Transverse colon (tissue), 4 donors: Measurements from ENCODE around the gene TCP11. TPM values are rescaled to one million over a fixed set of nuclear protein-coding genes. Genes with fewer than 3 reads are reported as not detected.

ENCODE experiments used
- DNase-seq: peaks from one replicate; pipeline ENCODE4 v3.0.0-alpha.2; 2019
- H3K27ac ChIP-seq, 4 donors: fragments of 200-600 bp; sonication (generic); 2 replicates each; pipeline ENCODE4 v1.5.1; 2016 to 2018; ENCODE audit warnings: inconsistent platforms in 4 of 4
- H3K27me3 ChIP-seq: fragments of 200-600 bp; sonication (generic); 2 replicates; pipeline ENCODE4 v1.5.1; 2017; ENCODE audit warnings: inconsistent platforms
- H3K36me3 ChIP-seq, 4 donors: fragments of 200-600 bp; sonication (generic); 2 replicates each; pipeline ENCODE4 v1.5.1; 2017 to 2019; ENCODE audit warnings: inconsistent platforms in 4 of 4
- H3K4me1 ChIP-seq, 4 donors: fragments of 200-600 bp; sonication (generic); 2 replicates each; pipeline ENCODE4 v1.5.1; 2017 to 2020; ENCODE audit warnings: inconsistent platforms in 4 of 4
- H3K4me3 ChIP-seq, 4 donors: fragments of 200-600 bp; sonication (generic); 1 replicate in 1 of 4; 2 replicates in 3 of 4; pipeline versions ENCODE4 v1.5.1 to v1.6.1; 2017 to 2019; ENCODE audit warnings: inconsistent platforms in 4 of 4
- H3K9me3 ChIP-seq, 2 donors: fragments of 200-600 bp; sonication (generic); 2 replicates each; pipeline ENCODE4 v1.5.1; 2017 to 2019; ENCODE audit warnings: inconsistent platforms in 2 of 2
- EP300 ChIP-seq: sonication (generic); formaldehyde crosslinking; IDR thresholded peaks from one replicate; pipeline ENCODE4 v1.6.1; 2017; ENCODE audit warnings: antibody characterized with exemption, low read depth
- POLR2A ChIP-seq: fragments of 450-650 bp; IDR thresholded peaks from one replicate; pipeline ENCODE4 v1.6.1; 2016; ENCODE audit warnings: antibody characterized with exemption, mild to moderate bottlenecking, moderate library complexity
- POLR2AphosphoS5 ChIP-seq, 3 donors: sonication (generic); formaldehyde crosslinking; IDR thresholded peaks; one replicate each; pipeline ENCODE4 v1.6.1; 2016; ENCODE audit warnings: antibody characterized with exemption in 3 of 3
- WGBS, 2 donors: methylation state at CpG; one replicate each; pipeline ENCODE4 v1.1.5; 2018; ENCODE audit warnings: low coverage in 1 of 2; 5-methylcytosine and 5-hydroxymethylcytosine counted together
- in situ Hi-C, 4 donors: fragments of 200-750 bp; cut with MboI; loops; one replicate each; pipeline versions ENCODE4 v1.15.0 to v1.15.1; 2017; ENCODE audit warnings: low sequenced_read_pairs in 3 of 4, low pct_ligation_motif_present in 1 of 4, low pct_unique_long_range_greater_than_20kb in 1 of 4
- intact Hi-C: fragments of 100-400 bp; cut with DNase I; formaldehyde crosslinking; loops from one replicate; pipeline ENCODE4 v1.15.1; 2023; ENCODE audit warnings: low total_unique reads
- total RNA-seq, 4 donors: library from RNA; depleted of rRNA; stranded (reverse); fragments of >200 nt; gene quantifications; one replicate each; pipeline ENCODE4 v1.1.0, GENCODE V29; 2016
- TF ChIP-seq, protein P1 (sequence below), 5 experiments: fragments of 200-600 bp in 3 of 5; fragments of 450-650 bp in 2 of 5; sonication (generic) in 3 of 5; IDR thresholded peaks; 1 replicate in 2 of 5; 2 replicates in 3 of 5; pipeline ENCODE4 v1.5.1; 2016 to 2017; ENCODE audit warnings: antibody characterized with exemption in 5 of 5, inconsistent platforms in 3 of 5, mild to moderate bottlenecking in 2 of 5, moderate library complexity in 1 of 5

Gene TCP11
- total RNA-seq, 4 donors from 2014 or later = 0.96 TPM; not detected in 3

DNA sequence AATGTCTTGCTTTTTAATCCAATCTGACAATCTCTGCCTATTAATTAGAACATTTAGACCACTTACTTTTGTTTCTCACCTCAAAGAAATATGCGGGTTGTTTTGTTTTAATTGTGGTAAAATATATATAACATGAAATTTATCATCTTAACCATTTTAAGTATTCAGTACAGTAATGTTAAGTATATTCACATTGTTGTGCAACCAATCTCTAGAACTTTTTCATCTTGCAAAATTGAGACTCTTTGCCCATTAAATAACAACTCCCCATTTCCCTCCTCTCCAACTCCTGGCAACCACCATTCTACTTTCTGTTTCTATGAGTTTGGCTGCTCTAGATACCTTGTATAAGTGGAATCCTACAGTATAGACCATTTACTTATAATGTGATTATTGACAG is 13.8 kb upstream of the TCP11 start:
- WGBS, 2 donors = 98 to 100% methylated on average over 1 of the region's 1 CpG
- in situ Hi-C loops = no loop called here

DNA sequence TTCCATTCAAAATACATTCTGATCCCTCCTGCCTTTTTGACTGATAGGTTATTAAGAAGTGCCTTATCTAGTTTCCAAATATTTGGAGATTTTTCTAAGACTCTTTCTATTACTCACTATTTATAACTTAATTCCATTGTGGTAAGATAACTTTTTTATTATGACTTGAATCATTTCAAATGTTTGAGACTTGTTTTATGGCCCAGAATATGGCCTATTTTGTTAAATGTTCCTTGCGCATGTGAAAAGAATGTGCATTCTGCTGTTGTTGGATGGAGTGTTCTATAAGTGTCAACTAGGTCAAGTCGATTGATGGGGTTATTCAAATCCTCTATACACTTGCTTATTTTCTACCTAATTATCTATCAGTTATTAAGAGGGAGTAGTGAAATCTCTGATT is 13.1 kb upstream of the TCP11 start:
- intact Hi-C loops (no loop called here), in situ Hi-C loops (no loop called here)
- H3K4me3 ChIP-seq = no peak overlapping the region
- DNase-seq = no peak
- H3K27me3 ChIP-seq = no peaks in the 10 kb centered on the region
- H3K36me3 ChIP-seq = no peaks in the 10 kb centered on the region
- no peaks in the 10 kb centered on the region for H3K4me1 ChIP-seq
- H3K9me3 ChIP-seq = no peaks in the 10 kb centered on the region
- H3K27ac ChIP-seq = no peak overlapping the region
- WGBS, 2 donors = 80 to 95% methylated on average over 1 to 2 of the region's 2 CpGs
- TF ChIP-seq, protein P1, sequence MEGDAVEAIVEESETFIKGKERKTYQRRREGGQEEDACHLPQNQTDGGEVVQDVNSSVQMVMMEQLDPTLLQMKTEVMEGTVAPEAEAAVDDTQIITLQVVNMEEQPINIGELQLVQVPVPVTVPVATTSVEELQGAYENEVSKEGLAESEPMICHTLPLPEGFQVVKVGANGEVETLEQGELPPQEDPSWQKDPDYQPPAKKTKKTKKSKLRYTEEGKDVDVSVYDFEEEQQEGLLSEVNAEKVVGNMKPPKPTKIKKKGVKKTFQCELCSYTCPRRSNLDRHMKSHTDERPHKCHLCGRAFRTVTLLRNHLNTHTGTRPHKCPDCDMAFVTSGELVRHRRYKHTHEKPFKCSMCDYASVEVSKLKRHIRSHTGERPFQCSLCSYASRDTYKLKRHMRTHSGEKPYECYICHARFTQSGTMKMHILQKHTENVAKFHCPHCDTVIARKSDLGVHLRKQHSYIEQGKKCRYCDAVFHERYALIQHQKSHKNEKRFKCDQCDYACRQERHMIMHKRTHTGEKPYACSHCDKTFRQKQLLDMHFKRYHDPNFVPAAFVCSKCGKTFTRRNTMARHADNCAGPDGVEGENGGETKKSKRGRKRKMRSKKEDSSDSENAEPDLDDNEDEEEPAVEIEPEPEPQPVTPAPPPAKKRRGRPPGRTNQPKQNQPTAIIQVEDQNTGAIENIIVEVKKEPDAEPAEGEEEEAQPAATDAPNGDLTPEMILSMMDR (IDR thresholded peaks at IDR 0.05) = no peak

More for the DNA sequence above, 13.8 kb upstream of the TCP11 start:
- TF ChIP-seq EP300 (no peak), POLR2AphosphoS5 (IDR thresholded peaks at IDR 0.05) (no peak)
- TF ChIP-seq, protein P1 (IDR thresholded peaks at IDR 0.05) = no peak
- DNase-seq = no peak
- Histone ChIP-seq H3K36me3 (no peaks in the 10 kb centered on the region), H3K27ac (no peak overlapping the region), H3K4me3 (no peak overlapping the region), H3K9me3 (no peaks in the 10 kb centered on the region), H3K27me3 (no peaks in the 10 kb centered on the region), H3K4me1 (no peaks in the 10 kb centered on the region)
- intact Hi-C loops = no loop called here

DNA sequence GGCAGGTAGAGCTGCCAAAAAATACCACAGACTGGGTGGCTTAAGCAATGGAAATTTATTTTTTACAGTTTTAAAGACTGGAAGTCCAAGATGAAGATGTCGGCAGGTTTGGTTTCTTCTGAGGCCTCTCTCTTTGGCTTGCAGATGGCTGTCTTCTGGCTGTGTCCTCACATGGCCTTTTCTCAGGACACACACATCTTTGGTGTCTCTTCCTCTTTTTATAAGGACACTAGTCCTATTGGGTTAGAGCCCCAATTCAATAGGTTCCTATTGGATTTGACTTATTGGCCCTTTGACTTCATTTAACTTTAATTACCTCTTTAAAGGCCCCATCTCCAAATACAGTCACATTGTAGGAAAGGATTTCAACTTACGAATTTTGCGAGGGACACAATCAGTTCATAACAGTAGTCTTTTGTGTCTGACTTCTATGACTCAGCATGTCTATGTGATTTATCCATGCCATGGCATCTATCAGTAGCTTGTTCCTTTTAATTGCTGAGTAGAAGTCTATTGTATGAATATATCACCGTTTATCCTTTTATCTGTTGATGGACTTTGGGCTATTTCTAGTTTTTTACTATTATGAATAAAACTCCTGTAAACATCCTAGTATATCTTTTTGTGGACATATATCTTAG is 11.0 kb upstream of the TCP11 start:
- Histone ChIP-seq H3K4me1 (no peaks in the 10 kb centered on the region), H3K27me3 (no peaks in the 10 kb centered on the region), H3K27ac (no peak overlapping the region), H3K9me3 (no peaks in the 10 kb centered on the region), H3K4me3 (no peak overlapping the region), H3K36me3 (no peaks in the 10 kb centered on the region)
- DNase-seq = no peak
- TF ChIP-seq EP300 = no peak
- TF ChIP-seq, protein P1 (IDR thresholded peaks at IDR 0.05) = no peak
- TF ChIP-seq POLR2A = no peak
- no peak for TF ChIP-seq POLR2AphosphoS5 (IDR thresholded peaks at IDR 0.05)
- in situ Hi-C loops (no loop called here), intact Hi-C loops (no loop called here)
- 47 to 63% methylated on average over 3 to 4 of the region's 4 CpGs for WGBS, 2 donors

- WGBS, 2 donors = 78 to 83% methylated on average over 2 of the region's 2 CpGs
- no peaks in the 10 kb centered on the region for H3K36me3 ChIP-seq
- H3K9me3 ChIP-seq = no peaks in the 10 kb centered on the region
- intact Hi-C loops (loop anchor here (2.0 kb wide), 1 partner anchor 55 kb away; no protein-coding TSS in a partner anchor), in situ Hi-C loops (no loop called here)
- no peak overlapping the region for H3K4me3 ChIP-seq
- peaks cover 0 to 4% (median 0%) of the 10 kb centered on the region in 4 donors for H3K4me1 ChIP-seq
- no peak for DNase-seq
- no peak overlapping the region for H3K27ac ChIP-seq
- H3K27me3 ChIP-seq = no peaks in the 10 kb centered on the region
- TF ChIP-seq EP300 (no peak), POLR2AphosphoS5 (IDR thresholded peaks at IDR 0.05) (no peak), POLR2A (no peak)
- TF ChIP-seq, protein P1 (IDR thresholded peaks at IDR 0.05) = no peak
Measured at GRCh38 chr6:35151466-35151865, 10.3 kb upstream of the TCP11 start.
